HG02852 (cell line): ENCODE data around the gene SP6.

ENCODE experiments used
- ATAC-seq: cut with Tn5 transposase; IDR thresholded peaks from one replicate; pipeline ENCODE4 v1.9.1; 2021; ENCODE audit warnings: mild to moderate bottlenecking, moderate library complexity; ENCODE audit not compliant: unreplicated experiment

SP6 gene

DNA sequence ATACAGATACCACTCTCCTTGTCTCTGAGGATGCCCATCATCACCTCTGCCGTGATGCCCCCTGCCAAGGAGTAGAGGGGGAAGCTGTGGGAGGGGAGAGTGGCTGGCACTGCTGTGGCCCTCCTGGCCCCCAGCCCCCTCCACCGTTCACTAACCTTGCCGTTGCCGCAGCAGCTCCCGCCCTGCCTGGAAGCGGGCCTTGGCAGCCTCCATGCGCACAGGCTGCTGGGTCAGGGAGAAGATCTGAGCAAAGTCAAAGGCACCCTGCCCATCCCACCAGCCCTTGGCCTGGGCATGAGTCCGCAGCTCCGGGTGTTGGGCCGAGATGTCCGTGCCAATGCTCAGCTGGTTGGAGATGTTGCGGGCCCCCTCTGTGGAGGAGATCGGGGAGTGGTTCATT is 12.3 kb downstream of the SP6 start:
- no peak for ATAC-seq

DNA sequence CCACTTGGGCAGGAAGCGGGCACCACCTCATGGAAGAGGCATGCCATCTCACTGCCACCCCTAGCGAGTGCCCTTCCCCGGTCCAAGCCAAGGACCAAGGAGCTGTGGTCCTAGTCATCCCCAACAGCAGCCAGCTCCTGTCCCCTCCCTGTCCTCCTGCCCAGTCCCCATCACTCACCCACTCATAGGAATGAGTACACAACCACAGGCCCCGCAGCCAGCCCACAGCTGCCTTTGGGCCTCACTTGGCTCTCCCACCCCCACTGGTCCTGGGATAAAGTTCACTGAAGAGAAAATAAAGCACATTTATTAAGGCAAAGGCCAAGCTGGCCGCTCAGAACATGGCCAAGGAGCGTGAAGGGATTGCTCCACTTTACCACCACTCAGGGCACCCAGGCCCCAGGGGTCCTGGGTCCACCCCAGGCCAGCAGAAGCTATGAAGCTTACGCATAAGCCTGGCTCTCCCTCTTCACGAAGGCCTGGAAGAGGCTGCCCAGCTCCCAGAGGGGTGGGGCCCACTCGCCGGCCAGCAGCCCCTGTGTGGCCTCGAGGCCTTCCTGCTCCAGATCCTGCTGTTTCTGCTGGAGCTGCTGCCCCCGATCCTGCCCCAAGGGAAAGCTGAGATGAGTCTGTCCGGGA is 13.4 kb downstream of the SP6 start:
- ATAC-seq, result no peak

DNA sequence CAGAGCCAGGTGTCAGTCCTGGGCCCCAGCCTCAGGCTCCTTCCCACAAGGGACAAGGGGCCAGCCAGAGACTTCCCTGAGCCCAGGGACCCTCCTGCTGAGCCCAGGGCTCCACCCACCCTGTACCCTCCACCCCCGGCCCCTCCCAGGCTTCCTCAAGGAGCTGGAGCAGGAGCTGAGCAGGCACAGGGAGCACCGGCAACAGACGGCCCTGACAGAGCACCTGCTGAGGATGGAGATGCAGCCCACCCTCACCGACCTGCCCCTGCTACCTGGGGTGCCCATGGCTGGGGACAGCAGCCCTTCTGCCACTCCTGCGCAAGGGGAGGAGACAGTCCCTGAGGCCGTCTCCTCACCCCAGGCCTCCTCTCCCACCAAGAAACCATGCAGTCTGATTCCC is 14.4 kb downstream of the SP6 start:
- ATAC-seq, result no peak

DNA sequence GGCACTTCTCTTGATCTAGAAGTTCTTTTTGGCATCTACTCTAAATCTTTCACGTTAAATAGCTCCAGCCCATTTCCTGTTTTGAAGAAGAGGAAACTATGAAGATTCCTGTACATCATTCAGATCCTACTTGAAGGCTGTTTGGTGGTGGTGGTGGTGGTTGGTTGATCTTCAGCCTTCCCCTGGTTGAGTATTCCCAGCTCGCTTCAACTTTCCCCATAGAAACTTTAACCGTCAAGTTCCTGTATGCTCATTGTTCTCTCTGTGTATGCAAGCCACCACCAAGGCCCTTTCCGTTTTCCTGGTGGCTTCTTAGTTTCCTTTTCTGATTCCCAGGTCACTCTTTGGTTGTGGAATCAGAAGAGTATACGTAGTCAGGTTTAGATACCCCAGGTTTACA is 16.2 kb downstream of the SP6 start:
- ATAC-seq, result no peak

DNA sequence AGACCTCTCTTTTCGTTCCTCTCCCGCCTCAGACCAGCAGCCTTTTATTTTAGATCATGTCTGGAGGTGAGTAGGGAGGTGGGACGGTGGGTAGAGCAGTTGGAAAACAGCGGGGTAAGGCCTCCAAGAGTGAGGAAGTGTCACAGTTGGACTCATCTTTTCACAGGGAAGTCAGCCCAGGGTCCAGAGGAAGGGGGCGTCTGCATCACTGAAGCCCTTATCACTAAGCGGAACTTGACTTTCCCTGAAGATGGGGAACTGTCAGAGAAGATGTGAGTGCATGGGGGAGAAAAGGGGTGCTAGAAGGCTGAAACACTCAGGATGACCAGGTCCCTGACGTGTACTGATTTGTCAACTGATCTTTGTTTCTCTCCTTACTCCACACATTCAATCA is 19.0 kb downstream of the SP6 start:
- no peak for ATAC-seq

DNA sequence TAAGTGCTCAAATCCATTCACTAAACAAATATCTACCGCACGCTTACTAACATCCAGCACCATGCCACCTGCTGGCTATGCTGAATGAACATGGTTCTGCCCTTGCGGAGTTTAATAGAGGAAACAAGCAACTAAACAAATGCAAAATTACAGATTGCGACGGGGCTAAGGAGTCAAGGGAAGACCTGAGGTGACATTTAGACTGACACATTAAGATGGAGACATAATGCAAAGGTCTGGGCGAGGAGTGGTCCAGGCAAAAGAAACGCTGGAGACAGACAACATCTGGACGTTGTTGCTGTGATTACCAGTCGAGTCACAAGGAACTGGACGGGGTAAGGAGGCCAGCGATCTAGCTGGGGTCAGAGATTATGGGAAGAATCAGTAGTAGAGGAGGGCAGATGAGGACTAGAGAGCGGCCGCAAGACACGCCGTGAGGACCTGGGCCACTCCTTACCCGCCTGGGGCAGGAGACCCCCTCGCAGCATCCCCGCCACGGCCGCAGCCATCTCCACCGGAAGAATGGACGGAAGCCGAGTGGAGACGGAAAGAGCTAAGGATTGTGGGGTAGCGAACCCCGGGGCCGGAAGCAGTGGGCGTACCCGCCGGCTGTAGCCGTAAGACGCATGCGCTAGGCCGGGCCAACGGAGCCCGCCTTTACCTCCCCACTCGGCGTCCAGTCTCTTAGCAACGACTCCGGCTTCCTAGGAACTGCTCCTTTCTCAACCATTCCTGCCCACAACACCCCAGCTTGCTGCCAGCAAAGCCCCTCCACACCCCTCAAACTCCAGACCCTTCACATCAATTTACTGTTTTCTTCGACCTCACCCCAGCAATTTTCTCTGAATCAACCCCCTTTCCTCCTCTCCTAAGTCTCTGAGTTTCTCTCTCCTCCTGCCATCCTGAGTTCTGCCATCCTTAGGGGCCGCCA is 19.7 kb downstream of the SP6 start, which contains the start of the genes LRRC46 and MRPL10:
Gene LRRC46, plus strand, starts transcription at position 668 of the 931 bp plus-strand sequence. CDS start 320 bp downstream, outside the sequence.
Gene MRPL10, minus strand, starts transcription at position 539 of the 931 bp plus-strand sequence. Its CDS starts 30 bp downstream, at position 509.
- peak; percentile 88 for ATAC-seq

DNA sequence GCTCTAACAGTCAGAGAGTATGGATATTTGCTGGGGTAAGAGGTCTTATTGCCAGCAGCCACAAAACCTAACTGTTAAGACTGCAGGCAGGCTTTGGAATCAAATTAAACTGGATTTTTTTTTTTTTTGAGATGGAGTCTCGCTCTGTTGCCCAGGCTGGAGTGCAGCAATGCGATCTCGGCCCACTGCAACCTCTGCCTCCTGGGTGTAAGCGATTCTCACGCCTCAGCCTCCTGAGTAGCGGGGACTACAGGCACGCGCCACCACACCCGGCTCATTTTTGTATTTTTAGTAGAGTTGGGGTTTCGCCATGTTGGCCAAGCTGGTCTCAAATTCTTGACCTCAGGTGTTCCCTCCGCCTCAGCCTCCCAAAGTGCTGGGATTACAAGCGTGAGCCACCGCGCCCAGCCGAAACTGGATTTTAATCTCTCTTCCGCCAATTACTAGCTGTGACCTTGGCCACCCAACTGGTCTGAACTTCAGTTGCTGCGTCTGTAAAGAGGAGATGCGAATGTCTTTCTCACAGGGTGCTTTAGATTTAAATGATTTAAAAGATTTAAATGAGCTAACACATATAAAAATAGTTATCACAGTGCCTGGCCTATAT is 20.5 kb downstream of the SP6 start:
- ATAC-seq, result no peak

DNA sequence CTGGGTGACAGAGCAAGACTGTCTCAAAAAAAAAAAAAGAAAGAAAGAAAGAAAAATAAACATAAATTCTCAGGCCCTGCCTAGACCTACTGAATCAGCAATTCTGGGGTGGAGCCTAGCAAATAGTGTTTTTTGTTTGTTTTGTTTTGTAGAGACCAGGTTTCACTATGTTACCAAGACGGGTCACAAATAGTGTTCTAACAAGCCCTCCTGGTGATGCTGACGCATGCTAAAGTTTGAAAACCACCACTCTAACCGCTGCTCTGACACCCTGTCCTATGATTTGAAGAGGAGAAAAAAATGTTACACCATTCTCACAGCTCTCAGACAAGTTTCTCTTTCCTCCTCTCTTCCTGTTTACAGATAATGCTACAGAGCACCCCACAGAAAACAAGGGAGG is 21.1 kb downstream of the SP6 start:
- no peak for ATAC-seq

DNA sequence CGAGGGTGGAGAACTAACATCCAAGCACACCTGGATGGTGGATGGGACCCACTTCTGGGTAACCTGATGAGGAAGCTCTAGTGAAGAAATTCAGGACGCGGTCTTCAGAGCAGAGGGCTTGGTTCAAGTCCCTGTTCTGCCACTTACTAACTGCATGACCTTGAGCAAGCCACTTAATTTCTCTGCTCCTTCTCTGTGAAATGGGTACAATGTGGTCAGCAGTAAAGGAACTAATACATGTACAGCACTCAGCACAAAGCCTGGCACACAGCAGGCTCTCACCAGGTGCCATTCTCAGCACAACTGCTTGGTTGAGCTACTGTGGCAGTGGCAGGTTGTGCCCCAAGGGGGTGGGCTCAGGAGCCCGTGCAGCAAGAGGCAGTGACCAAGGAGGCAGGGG is 27.4 kb downstream of the SP6 start:
- ATAC-seq, result no peak

DNA sequence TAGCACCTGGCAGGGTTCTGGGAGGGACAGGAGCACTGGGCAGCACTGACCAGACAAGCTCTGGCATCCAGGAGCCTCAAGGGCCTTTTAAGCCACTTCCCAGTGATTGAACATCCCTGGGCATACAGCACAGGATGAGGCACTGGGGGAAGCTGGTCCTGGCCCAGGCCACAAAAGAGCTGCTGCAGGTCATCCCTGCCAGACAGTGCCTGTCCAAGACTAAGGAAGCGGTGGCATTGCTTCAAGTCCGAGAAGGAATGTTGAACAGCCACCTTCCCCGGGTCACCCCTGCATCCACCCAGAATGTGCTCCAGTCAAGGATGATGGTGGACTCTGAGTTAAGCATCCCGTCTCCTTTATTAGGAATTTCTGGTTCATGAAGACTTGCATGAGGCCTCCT is 28.2 kb downstream of the SP6 start:
- no peak for ATAC-seq

DNA sequence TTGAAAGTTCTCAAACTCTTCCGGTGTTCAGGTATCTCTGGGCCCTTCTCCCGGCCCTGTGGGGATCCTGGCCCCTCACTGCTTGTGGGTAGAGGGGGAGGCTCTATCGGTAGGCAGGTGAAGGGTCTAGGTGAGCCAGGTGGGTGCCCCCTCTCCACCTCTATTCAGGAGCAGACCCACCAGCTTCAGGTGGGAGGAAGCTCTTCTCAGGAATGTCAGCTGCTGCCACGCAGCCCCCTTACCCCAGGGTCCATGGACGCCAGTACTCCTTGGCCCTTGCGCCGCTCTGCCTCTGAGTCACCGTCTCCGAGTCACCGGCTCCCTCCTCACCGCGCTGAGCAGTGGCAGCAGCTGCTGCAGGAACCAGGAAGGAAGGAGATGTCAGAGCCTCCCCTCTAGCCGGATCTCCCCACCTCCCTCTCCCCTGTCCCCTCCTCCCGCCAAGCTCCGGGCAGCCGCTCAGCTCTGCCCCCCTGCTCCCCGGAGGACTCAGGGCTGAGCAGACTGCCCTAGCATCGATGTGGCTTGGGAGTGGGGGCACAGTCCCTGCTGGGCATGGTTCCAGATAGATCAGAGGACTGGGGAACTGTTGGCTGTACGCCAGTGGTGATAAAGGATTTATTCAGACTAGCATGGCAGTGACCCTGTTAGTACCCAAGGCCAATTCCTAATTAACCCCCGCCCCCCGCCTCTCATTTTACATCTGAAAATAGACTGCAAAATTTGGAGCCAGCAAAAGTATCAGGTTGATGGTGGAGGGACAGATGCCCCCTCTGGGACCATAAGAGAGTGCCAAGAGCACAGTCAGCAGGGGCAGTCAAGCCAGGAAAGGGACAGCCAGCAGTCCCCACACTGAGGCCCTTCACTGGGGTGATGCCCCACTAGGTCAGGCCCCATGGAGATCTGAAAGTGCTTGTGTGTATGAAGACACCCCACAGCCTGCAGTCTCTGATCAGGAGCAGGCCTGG is 29.3 kb downstream of the SP6 start, which contains the start of gene OSBPL7:
Gene OSBPL7, minus strand, starts transcription at position 371 of the 968 bp plus-strand sequence. CDS start 1,516 bp downstream, outside the sequence.
- ATAC-seq, result peak; percentile 85

DNA sequence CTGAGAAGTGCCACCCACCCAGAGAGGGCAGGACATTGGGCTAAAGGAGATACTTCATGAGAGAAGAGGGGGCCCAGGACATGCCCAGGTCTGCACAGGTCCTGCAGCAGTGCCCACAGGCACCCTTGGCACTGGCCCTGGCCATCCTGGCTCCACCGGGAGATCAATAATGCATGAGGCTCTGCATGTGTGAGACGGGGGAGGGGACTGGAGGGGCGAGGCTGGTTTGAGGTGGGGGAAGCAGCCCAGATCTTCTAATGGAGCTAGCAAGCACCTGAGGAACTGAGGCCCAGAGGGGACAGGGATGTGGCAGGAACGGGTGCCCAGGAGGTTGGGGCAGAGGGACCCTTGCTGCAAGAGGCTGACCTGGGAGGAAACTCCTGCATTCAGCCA is 29.9 kb downstream of the SP6 start:
- ATAC-seq, result no peak

DNA sequence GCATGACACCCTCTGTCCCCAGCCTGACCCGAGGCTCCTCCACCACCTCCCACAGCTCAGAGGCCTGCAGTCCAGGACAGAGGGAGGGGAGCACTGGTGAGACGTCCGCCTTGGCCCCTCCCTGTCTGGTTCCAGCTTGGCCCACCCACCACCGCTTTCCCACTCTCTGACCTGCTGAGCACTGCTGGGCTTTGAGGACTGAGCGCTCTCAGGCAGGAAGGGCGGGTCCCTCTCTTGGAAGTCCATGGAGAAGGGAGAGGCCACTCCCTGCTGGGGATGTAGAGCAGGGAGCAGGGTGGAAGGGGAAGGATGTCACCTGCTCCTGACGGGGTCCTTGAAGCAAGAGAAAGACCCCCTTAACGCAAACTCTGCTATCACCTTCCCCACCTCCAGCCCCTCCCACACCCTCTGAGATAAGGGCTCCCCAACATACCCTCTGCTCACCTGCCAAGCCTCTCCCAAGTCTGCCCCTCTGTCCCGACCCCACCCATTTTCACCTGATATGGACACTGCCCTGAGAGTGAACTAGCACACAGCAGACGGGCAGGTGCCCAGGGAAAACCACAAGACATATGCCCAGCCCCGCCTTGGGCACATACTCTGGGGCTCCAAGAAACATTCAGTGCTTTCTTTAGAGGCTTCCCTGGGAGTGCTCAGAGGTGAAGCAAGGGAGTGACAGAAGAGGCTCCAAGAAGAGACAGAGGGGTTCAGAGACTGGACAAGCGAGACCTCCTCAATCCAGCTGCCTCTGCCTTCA is 30.8 kb downstream of the SP6 start:
- ATAC-seq, result no peak

DNA sequence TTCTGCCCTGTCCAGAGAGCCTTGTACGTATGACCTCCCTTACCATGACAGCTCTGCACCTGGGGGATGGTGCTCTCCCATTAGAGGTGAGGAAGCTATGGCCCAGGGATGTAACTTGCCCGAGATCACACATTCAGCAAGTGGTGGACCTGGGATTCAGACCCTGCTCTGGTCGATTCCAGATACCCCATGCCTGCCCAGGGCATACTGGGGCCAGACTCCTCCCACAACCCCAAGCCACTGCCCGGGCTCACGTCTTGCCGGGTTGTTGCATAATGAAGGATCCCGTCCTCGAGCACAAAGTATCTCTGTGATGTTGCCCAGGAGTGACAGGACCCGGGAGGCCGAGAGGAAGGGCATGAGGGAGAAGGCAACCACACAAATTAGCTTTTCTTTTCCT is 31.5 kb downstream of the SP6 start:
- ATAC-seq, result no peak

DNA sequence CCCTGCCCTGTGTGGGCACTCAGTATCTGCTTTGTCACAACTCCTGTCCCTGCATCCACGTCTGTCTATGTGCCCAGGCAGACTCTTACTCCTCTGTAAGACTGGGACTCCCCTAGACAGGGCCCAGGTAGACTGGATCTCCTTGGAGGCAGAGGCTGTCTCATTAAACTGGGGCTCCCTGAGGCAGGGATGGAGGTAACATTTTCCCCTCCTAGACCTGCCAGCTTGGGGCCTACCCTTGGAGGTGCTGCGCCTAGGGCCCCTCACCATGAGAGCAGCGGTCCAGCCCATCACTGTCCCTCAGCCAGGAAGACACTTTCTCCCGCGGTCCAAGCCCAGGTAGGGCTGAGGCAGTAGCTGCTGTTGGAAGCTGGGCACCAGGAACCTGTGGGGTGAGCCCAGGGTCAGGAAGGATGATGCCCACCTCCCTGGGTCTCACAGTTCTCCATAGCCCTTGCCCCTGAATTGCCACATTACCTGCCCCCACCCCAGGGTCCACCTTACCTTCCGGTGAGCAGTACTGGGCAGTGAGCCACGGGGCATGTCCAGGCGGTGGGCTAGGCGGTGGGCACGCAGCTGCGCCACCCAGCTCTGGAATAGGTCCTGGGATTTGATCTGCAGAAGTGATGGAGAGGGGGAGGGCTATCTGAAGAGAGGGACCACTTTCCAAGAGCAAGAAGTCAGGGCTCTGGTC is 32.8 kb downstream of the SP6 start:
- no peak for ATAC-seq

DNA sequence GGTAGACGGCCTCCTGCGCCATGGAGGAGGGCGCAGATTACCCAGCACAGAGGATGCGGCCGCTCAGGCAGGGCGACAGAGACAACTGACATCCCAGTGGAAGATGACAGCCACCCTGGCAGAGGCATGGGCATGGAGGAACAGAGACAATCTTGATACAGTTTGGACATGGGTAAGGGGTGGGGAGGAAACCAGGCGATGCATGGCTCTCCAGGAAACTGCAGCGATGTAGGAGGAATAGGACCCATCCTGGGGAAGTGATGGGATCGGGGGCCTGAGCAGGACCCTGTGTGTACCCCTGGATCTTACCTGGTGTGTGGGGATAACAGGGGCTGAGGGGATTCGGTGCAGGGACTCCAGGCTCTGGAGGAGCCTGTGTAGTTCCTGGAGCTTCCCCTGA is 34.0 kb downstream of the SP6 start:
- ATAC-seq, result no peak

DNA sequence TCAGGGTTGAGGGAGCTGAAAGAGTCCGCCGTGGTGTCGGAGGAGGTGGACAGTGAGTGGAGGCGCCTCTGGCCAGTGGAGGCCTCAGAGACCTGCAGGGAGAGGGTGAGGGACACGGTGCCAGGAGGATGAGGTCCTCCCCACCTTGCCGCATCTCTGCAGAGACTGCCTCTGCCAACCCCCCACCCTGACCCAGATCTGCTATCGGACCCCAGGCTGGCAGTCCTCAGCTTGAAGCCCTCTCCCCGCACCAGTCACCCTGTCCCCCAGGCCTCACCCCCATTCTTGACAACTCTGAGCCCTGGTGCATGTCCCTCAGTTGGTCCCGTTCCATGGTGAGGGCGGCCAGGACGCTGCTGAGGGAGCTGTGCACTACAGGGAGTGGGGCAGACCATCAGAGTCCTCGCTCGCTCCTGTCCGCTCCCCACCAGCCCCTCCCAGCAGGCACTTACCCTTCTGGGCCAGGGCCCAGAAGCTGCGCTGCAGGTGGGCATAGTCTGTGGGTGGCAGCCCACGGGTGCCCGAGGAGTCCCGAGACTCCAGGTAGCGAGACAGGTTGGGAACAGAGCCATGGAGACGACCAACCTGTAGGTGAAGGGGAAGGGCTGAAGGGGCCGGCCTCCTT is 34.7 kb downstream of the SP6 start:
- ATAC-seq, result no peak

DNA sequence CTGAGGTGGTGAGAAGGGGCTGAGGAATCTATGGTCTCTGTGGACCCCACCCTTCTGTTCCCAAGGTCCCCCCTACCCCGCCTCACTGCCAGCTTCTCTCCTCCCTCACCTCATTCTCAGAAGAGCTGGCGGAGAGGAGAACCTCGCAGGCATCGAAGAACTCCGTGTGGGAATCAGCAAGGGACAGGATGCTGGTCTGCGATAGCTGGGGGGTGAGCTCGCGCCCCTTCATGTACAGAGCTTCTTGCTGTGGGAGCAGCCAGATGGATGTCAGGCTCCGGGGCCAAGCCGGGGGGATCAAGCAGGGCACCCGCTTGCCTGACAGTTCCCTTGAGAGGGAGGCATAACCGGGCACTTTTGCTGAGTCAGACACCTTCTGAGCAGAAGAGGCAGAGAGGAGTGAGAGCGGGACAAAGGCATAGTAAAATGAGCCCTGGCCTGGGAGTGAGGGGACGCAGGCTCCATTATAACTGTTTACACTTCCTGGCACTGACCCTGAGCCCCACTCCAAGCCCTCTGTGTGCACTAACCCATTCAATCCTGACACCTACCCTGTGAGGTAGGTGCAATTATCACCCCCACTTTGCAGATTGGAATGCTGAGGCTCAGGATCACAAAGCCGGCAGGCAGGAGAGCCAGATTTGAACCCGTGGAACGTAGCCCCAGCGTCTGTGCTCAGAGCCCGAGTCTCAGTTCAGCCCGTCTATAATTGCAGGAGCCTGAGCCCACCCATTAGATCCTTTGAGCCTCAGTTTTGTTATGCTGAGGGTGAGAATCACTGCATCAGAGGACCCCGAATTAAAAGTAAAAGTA is 35.7 kb downstream of the SP6 start:
- no peak for ATAC-seq
